ENCODE measurements around the gene TASOR. TPM values are rescaled to one million over a fixed set of nuclear protein-coding genes. Genes with fewer than 3 reads are reported as not detected.

TASOR gene
- total and polyA plus RNA-seq, 3 experiments from 2014 or later: 34.7 to 62.7 (median 60.7) TPM

DNA sequence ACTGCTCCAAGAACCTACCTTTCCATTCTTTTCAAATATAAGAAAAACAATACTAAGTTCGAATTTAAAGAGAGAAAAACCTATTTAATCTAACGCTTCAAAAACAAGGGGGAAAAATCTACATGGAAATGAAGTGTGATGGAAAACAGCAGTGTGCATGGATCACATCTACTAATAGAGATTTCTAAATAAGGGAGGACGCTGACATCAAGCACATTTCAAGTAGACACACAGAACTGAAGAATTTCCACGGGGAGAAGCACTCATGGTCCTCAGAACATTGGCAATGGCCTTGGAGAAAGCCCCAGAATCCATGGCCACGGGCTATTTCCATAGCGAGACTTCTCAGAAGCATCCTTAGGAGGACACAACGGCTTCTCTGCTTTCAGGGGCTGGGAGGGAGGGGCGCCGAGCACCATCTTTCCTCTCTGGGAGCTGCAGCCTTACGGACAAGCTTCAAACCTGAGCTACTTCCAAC is 1.0 kb downstream of the TASOR start:
- no peaks in the 10 kb centered on the region for H3K27me3 ChIP-seq (ENCODE audit: insufficient read depth, low read length, poor library complexity, severe bottlenecking)
- peaks cover 51% of the 10 kb centered on the region for H3K4me1 ChIP-seq (ENCODE audit: insufficient read depth, low read length)
- peaks cover 44 to 58% (median 53%) of the 10 kb centered on the region in 3 donors for H3K4me1 Mint-ChIP-seq
- peaks cover 5 to 25% (median 6%) of the 10 kb centered on the region in 3 donors for H3K36me3 Mint-ChIP-seq
- DNase-seq: no peak
- peaks cover 4% of the 10 kb centered on the region for H3K36me3 ChIP-seq (ENCODE audit: insufficient read depth, low read length)
- ChIA-PET POLR2A (interaction anchor here (0.6 to 2.1 kb wide), 13 partner anchors 8 to 242 kb away, joined by 3 to 32 read pairs (median 4); partner anchors contain the start of genes ARHGEF3 and CCDC66), CTCF (interaction anchor here (0.8 to 1.9 kb wide), 5 partner anchors 8 to 1074 kb away, joined by 3 to 13 read pairs (median 3); partner anchors contain the start of genes ARHGEF3 and SLMAP)
- H3K4me3 ChIP-seq (ENCODE audit: low read length): peak overlapping the region; percentile 70
- H3K9me3 Mint-ChIP-seq: no peaks in the 10 kb centered on the region
- H3K9me3 ChIP-seq (ENCODE audit: low read length): no peaks in the 10 kb centered on the region
- H3K4me3 Mint-ChIP-seq: peak overlapping the region; percentile 92 to 98 (median 95)
- H3K27ac ChIP-seq (ENCODE audit: low read depth, low read length): peak overlapping the region; percentile 91
- peak overlapping the region; percentile 94 to 99 (median 96) for H3K27ac Mint-ChIP-seq
- no peaks in the 10 kb centered on the region for H3K27me3 Mint-ChIP-seq

DNA sequence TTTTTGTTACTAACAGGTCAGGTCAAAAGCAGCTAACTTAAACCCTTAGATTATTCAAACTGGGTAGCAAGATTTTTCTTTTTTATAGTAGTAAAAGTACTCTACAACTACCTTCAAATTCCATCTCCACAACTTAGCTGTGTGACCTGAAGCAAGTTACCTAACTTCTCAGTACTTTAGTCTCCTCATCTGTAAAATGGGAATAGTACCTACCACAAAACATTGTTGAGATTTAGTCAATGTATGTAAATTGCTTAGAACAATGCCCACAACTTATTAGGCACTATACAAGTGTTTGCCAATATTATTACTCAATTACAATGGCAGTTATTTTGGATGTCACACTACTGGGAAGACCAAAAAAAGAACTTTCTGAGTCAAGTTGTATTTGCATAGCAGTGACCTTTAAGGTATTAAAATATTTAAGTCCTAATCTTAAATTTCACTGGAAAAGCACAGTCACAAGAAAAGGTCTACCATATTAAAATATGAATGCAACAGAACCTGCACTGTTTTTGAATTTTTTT is 2.9 kb downstream of the TASOR start:
- Mint-ChIP-seq H3K9me3 (no peaks in the 10 kb centered on the region), H3K4me3 (peak overlapping the region; percentile 39 to 61 (median 51)), H3K36me3 (peaks cover 5 to 30% (median 6%) of the 10 kb centered on the region in 3 donors), H3K27ac (peak overlapping the region in 3 of 8 donors; percentile 21 to 40 (median 29)), H3K4me1 (peaks cover 56 to 75% (median 70%) of the 10 kb centered on the region in 3 donors), H3K27me3 (no peaks in the 10 kb centered on the region)
- H3K27ac ChIP-seq (ENCODE audit: low read depth, low read length): no peak overlapping the region
- H3K9me3 ChIP-seq (ENCODE audit: low read length): no peaks in the 10 kb centered on the region
- H3K4me3 ChIP-seq (ENCODE audit: low read length): no peak overlapping the region
- H3K4me1 ChIP-seq (ENCODE audit: insufficient read depth, low read length): peaks cover 57% of the 10 kb centered on the region
- ChIA-PET POLR2A (no interaction called here), CTCF (interaction anchor here (0.7 kb wide), 1 partner anchor 143 kb away, joined by 3 read pairs; no protein-coding TSS in a partner anchor)
- H3K27me3 ChIP-seq (ENCODE audit: insufficient read depth, low read length, poor library complexity, severe bottlenecking): no peaks in the 10 kb centered on the region
- H3K36me3 ChIP-seq (ENCODE audit: insufficient read depth, low read length): peaks cover 4% of the 10 kb centered on the region
- no peak for DNase-seq

- no peaks in the 10 kb centered on the region for H3K27me3 Mint-ChIP-seq
- Histone ChIP-seq H3K27ac (ENCODE audit: low read depth, low read length) (no peak overlapping the region), H3K9me3 (ENCODE audit: low read length) (no peaks in the 10 kb centered on the region), H3K27me3 (ENCODE audit: insufficient read depth, low read length, poor library complexity, severe bottlenecking) (no peaks in the 10 kb centered on the region), H3K36me3 (ENCODE audit: insufficient read depth, low read length) (peaks cover 4% of the 10 kb centered on the region), H3K4me3 (ENCODE audit: low read length) (no peak overlapping the region), H3K4me1 (ENCODE audit: insufficient read depth, low read length) (peaks cover 50% of the 10 kb centered on the region)
- peaks cover 6 to 35% (median 6%) of the 10 kb centered on the region in 3 donors for H3K36me3 Mint-ChIP-seq
- peaks cover 62 to 85% (median 78%) of the 10 kb centered on the region in 3 donors for H3K4me1 Mint-ChIP-seq
- H3K9me3 Mint-ChIP-seq: no peaks in the 10 kb centered on the region
- peak overlapping the region; percentile 42 to 85 (median 58) for H3K27ac Mint-ChIP-seq
- DNase-seq: no peak
- ChIA-PET CTCF (interaction anchor here (0.7 to 1.1 kb wide), 2 partner anchors 9 to 312 kb away, joined by 4 read pairs; no protein-coding TSS in a partner anchor), POLR2A (no interaction called here)
- peak overlapping the region in 4 of 7 donors; percentile 3 to 63 (median 40) for H3K4me3 Mint-ChIP-seq
These were observed 5.8 kb downstream of the TASOR start for GRCh38 chr3:56677286-56677685.

DNA sequence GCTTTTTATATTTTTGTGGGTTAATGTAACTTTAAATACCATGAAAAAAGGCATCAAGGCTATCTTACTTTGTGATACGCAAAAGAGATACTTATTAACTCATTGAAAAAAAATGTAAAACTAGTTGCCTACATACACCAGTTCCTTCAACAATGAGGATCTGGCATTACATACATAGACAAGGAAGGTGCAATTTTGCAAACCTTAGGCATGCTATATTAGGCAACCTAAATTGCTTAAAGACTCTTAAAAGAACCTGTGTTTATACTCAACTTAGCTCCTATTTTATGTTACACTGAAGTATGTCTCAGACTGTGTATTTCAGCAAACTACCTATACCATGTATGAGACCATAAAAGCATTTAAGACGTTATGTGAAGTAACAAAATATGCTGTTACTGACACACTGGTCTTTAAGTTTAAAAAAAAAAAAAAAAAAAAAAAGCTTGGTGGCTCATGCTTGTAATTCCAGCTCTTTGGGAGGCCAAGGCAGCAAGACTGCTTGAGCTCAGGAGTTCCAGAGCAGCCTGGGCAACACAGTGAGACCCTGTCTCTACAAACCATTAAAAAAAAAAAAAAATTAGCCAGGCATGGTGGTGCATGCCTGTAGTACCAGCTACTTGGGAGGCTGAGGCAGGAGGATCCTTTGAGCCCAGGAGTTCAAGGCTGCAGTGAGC is 9.1 kb downstream of the TASOR start:
- H3K36me3 Mint-ChIP-seq: peaks cover 13 to 48% (median 15%) of the 10 kb centered on the region in 3 donors
- no peak overlapping the region for H3K27ac Mint-ChIP-seq
- H3K9me3 Mint-ChIP-seq: no peaks in the 10 kb centered on the region
- H3K4me3 Mint-ChIP-seq: no peak overlapping the region
- Histone ChIP-seq H3K36me3 (ENCODE audit: insufficient read depth, low read length) (peaks cover 13% of the 10 kb centered on the region), H3K9me3 (ENCODE audit: low read length) (no peaks in the 10 kb centered on the region), H3K27me3 (ENCODE audit: insufficient read depth, low read length, poor library complexity, severe bottlenecking) (no peaks in the 10 kb centered on the region), H3K27ac (ENCODE audit: low read depth, low read length) (no peak overlapping the region), H3K4me1 (ENCODE audit: insufficient read depth, low read length) (peaks cover 18% of the 10 kb centered on the region), H3K4me3 (ENCODE audit: low read length) (no peak overlapping the region)
- POLR2A ChIA-PET: interaction anchor here (0.5 to 0.9 kb wide), 4 partner anchors 9 to 316 kb away, joined by 3 to 12 read pairs (median 3); partner anchors contain the start of genes CCDC66 and TASOR
- peaks cover 45 to 67% (median 60%) of the 10 kb centered on the region in 3 donors for H3K4me1 Mint-ChIP-seq
- H3K27me3 Mint-ChIP-seq: no peaks in the 10 kb centered on the region
- CTCF ChIA-PET: interaction anchor here (0.7 to 1.3 kb wide), 3 partner anchors 8 to 103 kb away, joined by 3 to 4 read pairs (median 3); no protein-coding TSS in a partner anchor
- DNase-seq: no peak

GRCh38 chr3:56667973-56668579 is 15.0 kb downstream of the TASOR start:
- H3K27me3 ChIP-seq (ENCODE audit: insufficient read depth, low read length, poor library complexity, severe bottlenecking): no peaks in the 10 kb centered on the region
- peaks cover 30 to 82% (median 35%) of the 10 kb centered on the region in 3 donors for H3K36me3 Mint-ChIP-seq
- POLR2A ChIA-PET: no interaction called here

GRCh38 chr3:56664823-56665222 is 18.2 kb downstream of the TASOR start:
- H3K27ac ChIP-seq (ENCODE audit: low read depth, low read length): no peak overlapping the region
- Mint-ChIP-seq H3K4me3 (no peak overlapping the region), H3K27ac (peak overlapping the region in 5 of 8 donors; percentile 2 to 64 (median 57)), H3K9me3 (no peaks in the 10 kb centered on the region), H3K36me3 (peaks cover 28 to 82% (median 30%) of the 10 kb centered on the region in 3 donors), H3K27me3 (no peaks in the 10 kb centered on the region), H3K4me1 (peaks cover 28 to 42% (median 39%) of the 10 kb centered on the region in 3 donors)
- ChIA-PET POLR2A (interaction anchor here (0.6 kb wide), 1 partner anchor 38 kb away, joined by 4 read pairs; no protein-coding TSS in a partner anchor), CTCF (no interaction called here)
- no peaks in the 10 kb centered on the region for H3K27me3 ChIP-seq (ENCODE audit: insufficient read depth, low read length, poor library complexity, severe bottlenecking)
- no peaks in the 10 kb centered on the region for H3K9me3 ChIP-seq (ENCODE audit: low read length)
- no peak for DNase-seq
- H3K36me3 ChIP-seq (ENCODE audit: insufficient read depth, low read length): peaks cover 43% of the 10 kb centered on the region
- no peaks in the 10 kb centered on the region for H3K4me1 ChIP-seq (ENCODE audit: insufficient read depth, low read length)
- H3K4me3 ChIP-seq (ENCODE audit: low read length): no peak overlapping the region

More at GRCh38 chr3:56667973-56668579, 15.0 kb downstream of the TASOR start:
- no peak overlapping the region for H3K27ac ChIP-seq (ENCODE audit: low read depth, low read length)
- H3K4me1 Mint-ChIP-seq: peaks cover 34 to 52% (median 45%) of the 10 kb centered on the region in 3 donors
- peaks cover 33% of the 10 kb centered on the region for H3K36me3 ChIP-seq (ENCODE audit: insufficient read depth, low read length)
- peak overlapping the region in 2 of 7 donors; percentile 3 to 35 for H3K4me3 Mint-ChIP-seq
- H3K9me3 ChIP-seq (ENCODE audit: low read length): no peaks in the 10 kb centered on the region
- no peaks in the 10 kb centered on the region for H3K9me3 Mint-ChIP-seq
- CTCF ChIA-PET: interaction anchor here (1.0 kb wide), 3 partner anchors 10 to 321 kb away, joined by 3 to 4 read pairs (median 4); partner anchors contain the start of gene TASOR
- H3K27me3 Mint-ChIP-seq: no peaks in the 10 kb centered on the region
- H3K4me3 ChIP-seq (ENCODE audit: low read length): no peak overlapping the region
- H3K27ac Mint-ChIP-seq: peak overlapping the region; percentile 13 to 95 (median 75)
- peak in 1 of 5 donors; percentile 23 for DNase-seq
- H3K4me1 ChIP-seq (ENCODE audit: insufficient read depth, low read length): no peaks in the 10 kb centered on the region

DNA sequence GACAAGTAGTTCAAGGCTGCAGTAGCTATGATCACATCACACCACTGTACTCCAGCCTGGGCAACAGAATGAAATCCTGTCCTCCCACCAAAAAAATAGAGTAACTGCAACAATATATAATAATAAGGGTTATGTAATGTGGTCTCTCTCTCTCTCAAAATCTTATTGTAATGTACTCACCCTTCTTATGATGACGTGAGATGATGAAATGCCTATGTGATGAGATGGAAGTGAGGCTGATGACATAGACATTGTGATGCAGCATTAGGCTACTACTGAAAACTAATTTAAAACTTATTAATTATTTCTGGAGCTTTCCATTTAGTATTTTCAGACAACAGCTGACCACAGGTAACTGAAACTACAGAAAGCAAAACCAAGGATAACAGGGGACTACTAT is 27.4 kb downstream of the TASOR start:
- no peaks in the 10 kb centered on the region for H3K27me3 ChIP-seq (ENCODE audit: insufficient read depth, low read length, poor library complexity, severe bottlenecking)
- H3K36me3 ChIP-seq (ENCODE audit: insufficient read depth, low read length): peaks cover 34% of the 10 kb centered on the region
- Mint-ChIP-seq H3K9me3 (peaks cover 0 to 9% (median 3%) of the 10 kb centered on the region in 5 donors), H3K36me3 (peaks cover 35 to 85% (median 45%) of the 10 kb centered on the region in 3 donors), H3K27me3 (no peaks in the 10 kb centered on the region), H3K4me3 (no peak overlapping the region), H3K4me1 (peaks cover 46 to 66% (median 66%) of the 10 kb centered on the region in 3 donors), H3K27ac (peak overlapping the region in 3 of 8 donors; percentile 53 to 79 (median 68))
- no peak overlapping the region for H3K4me3 ChIP-seq (ENCODE audit: low read length)
- CTCF ChIA-PET: no interaction called here
- H3K4me1 ChIP-seq (ENCODE audit: insufficient read depth, low read length): peaks cover 10% of the 10 kb centered on the region
- no peak for DNase-seq
- H3K27ac ChIP-seq (ENCODE audit: low read depth, low read length): no peak overlapping the region
- POLR2A ChIA-PET: no interaction called here
- no peaks in the 10 kb centered on the region for H3K9me3 ChIP-seq (ENCODE audit: low read length)
